Upper lobe of left lung (tissue), 6 donors: ENCODE data around the gene MANEA. TPM values are rescaled to one million over a fixed set of nuclear protein-coding genes. Genes with fewer than 3 reads are reported as not detected.

Experiments
- ATAC-seq, 2 donors: fragments of 200-7000 bp; cut with Tn5 transposase; one replicate each; pipeline ENCODE4 v1.9.1; 2022; ENCODE audit warnings: mild to moderate bottlenecking in 2 of 2, moderate library complexity in 2 of 2; ENCODE audit not compliant: low FRiP score in 2 of 2
- DNase-seq, 2 donors: peaks; one replicate each; pipeline ENCODE4 v3.0.0-alpha.2; 2019 to 2020
- H3K27ac ChIP-seq, 4 donors: fragments of 200-600 bp; sonication (generic); one replicate each; pipeline ENCODE4 v1.5.1; 2016 to 2019
- H3K27me3 ChIP-seq, 4 donors: fragments of 200-600 bp; sonication (generic); one replicate each; pipeline ENCODE4 v1.5.1; 2017 to 2019
- H3K36me3 ChIP-seq, 4 donors: fragments of 200-600 bp; sonication (generic); one replicate each; pipeline ENCODE4 v1.5.1; 2016 to 2019
- H3K4me1 ChIP-seq, 4 donors: fragments of 200-600 bp; sonication (generic); one replicate each; pipeline ENCODE4 v1.5.1; 2018 to 2019
- H3K4me3 ChIP-seq, 4 donors: fragments of 200-600 bp; sonication (generic); one replicate each; pipeline ENCODE4 v1.5.1; 2017 to 2019; ENCODE audit warnings: mild to moderate bottlenecking in 2 of 4, moderate library complexity in 1 of 4
- H3K9me3 ChIP-seq, 4 donors: fragments of 200-600 bp; sonication (generic); one replicate each; pipeline ENCODE4 v1.5.1; 2018 to 2019
- EP300 ChIP-seq, 4 donors: sonication (generic); formaldehyde crosslinking; IDR thresholded peaks; one replicate each; pipeline ENCODE4 v1.5.1; 2017; ENCODE audit warnings: antibody characterized with exemption in 4 of 4, control low read depth in 2 of 4
- POLR2A ChIP-seq, 4 donors: fragments of 450-650 bp; IDR thresholded peaks; one replicate each; pipeline ENCODE4 v1.5.1; 2016 to 2017; ENCODE audit warnings: antibody characterized with exemption in 4 of 4, mild to moderate bottlenecking in 2 of 4
- POLR2AphosphoS5 ChIP-seq, 2 donors: sonication (generic); formaldehyde crosslinking; IDR thresholded peaks; one replicate each; pipeline ENCODE4 v1.5.1; 2017; ENCODE audit warnings: antibody characterized with exemption in 2 of 2
- WGBS, 2 donors: methylation state at CpG; one replicate each; pipeline ENCODE4 v1.1.5; 2017 to 2018; 5-methylcytosine and 5-hydroxymethylcytosine counted together
- total RNA-seq, 6 donors: library from RNA; depleted of rRNA in 4 of 6; stranded (reverse); fragments of >200 nt in 4 of 6; gene quantifications; one replicate each; pipeline versions ENCODE4 v1.1.0 to v1.2.1, GENCODE V29; 2016 to 2021
- TF ChIP-seq, protein P1 (sequence below), 6 experiments: fragments of 450-650 bp in 4 of 6; fragments of 200-600 bp in 2 of 6; sonication (generic) in 2 of 6; IDR thresholded peaks; one replicate each; pipeline ENCODE4 v1.5.1; 2016 to 2019; ENCODE audit warnings: antibody characterized with exemption in 6 of 6
- donor health status: DM: no; HTN: no; CAD: no; lungs with moderate emphysema.
- donor health status: DM: no; HTN: yes; CAD: no; lungs with severe emphysema.

MANEA gene
- total RNA-seq, 6 donors from 2014 or later: 2.0 to 16.2 (median 9.4) TPM

DNA sequence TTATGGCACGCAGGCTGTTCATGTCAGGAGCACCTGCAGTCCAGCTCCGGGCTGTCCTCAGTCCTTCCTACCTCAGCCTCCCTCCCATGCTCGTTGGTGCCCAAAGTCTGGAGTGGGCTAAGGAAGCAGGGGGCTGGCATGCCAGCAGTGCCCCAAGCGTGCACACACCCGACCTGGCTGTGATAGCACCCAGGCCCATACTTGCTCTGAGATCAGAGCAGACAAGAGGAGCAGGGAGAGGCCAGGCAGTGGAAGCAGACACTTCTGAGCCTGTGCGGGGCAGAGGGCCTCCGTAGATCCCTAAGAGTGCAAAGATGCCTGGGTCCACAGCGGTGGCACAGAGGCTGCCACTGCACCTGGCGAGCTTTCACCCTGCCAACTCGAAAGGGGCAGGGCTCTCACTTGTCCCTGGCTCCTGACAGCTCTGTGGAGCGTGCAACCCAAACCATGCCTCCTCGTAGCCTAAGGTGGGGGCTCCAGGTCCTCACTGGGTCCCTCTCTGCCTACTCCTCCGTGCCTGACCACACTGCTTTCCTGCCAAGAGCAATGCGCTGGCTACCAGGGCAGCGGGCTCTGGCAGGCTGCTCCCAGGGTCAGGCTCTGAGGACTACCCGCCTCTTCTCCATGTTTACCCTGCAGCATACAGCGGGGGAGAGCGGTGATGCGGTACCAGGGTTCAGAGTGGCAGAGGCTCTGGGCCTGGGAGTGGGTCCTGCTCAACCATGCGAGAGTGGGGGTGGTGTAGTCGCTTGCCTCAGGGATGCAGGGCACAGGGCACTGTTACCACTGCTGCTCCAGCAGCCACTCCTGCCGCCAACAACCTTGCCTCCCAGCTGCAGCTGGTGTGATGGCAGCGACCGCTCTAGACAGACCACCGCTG is 59.5 kb downstream of the MANEA start:
- WGBS, 2 donors: 89% methylated on average over 14 to 25 of the region's 25 CpGs
- no peaks in the 10 kb centered on the region for H3K27me3 ChIP-seq
- H3K36me3 ChIP-seq: no peaks in the 10 kb centered on the region
- no peak overlapping the region for H3K27ac ChIP-seq
- DNase-seq (peak in 1 of 2 donors; percentile 30), ATAC-seq (peak; percentile 29 to 57)
- no peaks in the 10 kb centered on the region for H3K9me3 ChIP-seq
- H3K4me1 ChIP-seq: no peaks in the 10 kb centered on the region
- no peak overlapping the region for H3K4me3 ChIP-seq
- no peak for TF ChIP-seq POLR2A (IDR thresholded peaks at IDR 0.05)
- TF ChIP-seq POLR2AphosphoS5 (IDR thresholded peaks at IDR 0.05): no peak
- TF ChIP-seq, protein P1, sequence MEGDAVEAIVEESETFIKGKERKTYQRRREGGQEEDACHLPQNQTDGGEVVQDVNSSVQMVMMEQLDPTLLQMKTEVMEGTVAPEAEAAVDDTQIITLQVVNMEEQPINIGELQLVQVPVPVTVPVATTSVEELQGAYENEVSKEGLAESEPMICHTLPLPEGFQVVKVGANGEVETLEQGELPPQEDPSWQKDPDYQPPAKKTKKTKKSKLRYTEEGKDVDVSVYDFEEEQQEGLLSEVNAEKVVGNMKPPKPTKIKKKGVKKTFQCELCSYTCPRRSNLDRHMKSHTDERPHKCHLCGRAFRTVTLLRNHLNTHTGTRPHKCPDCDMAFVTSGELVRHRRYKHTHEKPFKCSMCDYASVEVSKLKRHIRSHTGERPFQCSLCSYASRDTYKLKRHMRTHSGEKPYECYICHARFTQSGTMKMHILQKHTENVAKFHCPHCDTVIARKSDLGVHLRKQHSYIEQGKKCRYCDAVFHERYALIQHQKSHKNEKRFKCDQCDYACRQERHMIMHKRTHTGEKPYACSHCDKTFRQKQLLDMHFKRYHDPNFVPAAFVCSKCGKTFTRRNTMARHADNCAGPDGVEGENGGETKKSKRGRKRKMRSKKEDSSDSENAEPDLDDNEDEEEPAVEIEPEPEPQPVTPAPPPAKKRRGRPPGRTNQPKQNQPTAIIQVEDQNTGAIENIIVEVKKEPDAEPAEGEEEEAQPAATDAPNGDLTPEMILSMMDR (IDR thresholded peaks at IDR 0.05): no peak
- no peak for TF ChIP-seq EP300 (IDR thresholded peaks at IDR 0.05)

DNA sequence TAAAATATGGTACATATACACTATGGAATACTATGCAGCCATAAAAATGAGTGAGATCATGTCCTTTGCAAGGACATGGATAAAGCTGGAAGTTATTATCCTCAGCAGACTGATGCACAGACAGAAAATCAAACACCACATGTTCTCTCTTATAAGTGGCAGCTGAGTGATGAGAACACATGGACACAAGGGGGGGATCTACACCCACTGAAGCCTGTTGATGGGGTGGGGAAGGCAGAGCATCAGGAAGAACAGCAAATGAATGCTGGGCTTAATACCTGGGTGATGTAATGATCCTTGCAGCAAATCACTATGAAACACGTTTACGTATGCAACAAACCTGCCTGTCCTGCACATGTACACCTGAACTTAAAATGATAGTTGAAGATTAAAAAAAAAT is 71.3 kb downstream of the MANEA start:
- no peak for DNase-seq
- H3K9me3 ChIP-seq: no peaks in the 10 kb centered on the region
- no peaks in the 10 kb centered on the region for H3K36me3 ChIP-seq
- no peak overlapping the region for H3K27ac ChIP-seq
- 88 to 95% methylated on average over 2 of the region's 2 CpGs for WGBS, 2 donors
- TF ChIP-seq POLR2A (IDR thresholded peaks at IDR 0.05) (no peak), POLR2AphosphoS5 (IDR thresholded peaks at IDR 0.05) (no peak), EP300 (IDR thresholded peaks at IDR 0.05) (no peak)
- TF ChIP-seq, protein P1 (IDR thresholded peaks at IDR 0.05): no peak
- no peaks in the 10 kb centered on the region for H3K4me1 ChIP-seq
- no peaks in the 10 kb centered on the region for H3K27me3 ChIP-seq
- no peak overlapping the region for H3K4me3 ChIP-seq
- no peak for ATAC-seq

DNA sequence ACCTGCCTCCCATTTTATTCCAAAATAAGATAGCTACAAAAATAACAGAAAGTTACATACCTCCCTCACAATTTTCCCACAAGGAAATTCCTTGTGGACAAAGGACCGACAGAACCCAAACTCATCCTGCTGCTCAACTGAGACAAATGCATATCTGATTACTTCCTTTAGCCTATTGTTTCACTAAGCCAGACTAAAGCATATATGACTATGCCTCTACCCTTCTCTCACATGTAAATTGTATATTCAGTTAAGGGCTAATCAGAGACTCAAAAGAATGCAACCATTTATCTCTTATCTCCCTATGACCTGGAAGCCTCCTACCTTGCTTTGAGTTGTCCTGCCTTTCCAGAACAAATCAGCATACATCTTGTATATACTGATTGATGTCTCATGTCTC is 72.1 kb downstream of the MANEA start:
- Histone ChIP-seq H3K4me1 (no peaks in the 10 kb centered on the region), H3K36me3 (no peaks in the 10 kb centered on the region), H3K4me3 (no peak overlapping the region), H3K27me3 (no peaks in the 10 kb centered on the region), H3K9me3 (no peaks in the 10 kb centered on the region), H3K27ac (no peak overlapping the region)
- ATAC-seq (no peak), DNase-seq (no peak)
- TF ChIP-seq, protein P1 (IDR thresholded peaks at IDR 0.05): no peak
- no peak for TF ChIP-seq POLR2A (IDR thresholded peaks at IDR 0.05)
- TF ChIP-seq POLR2AphosphoS5 (IDR thresholded peaks at IDR 0.05): no peak
- no peak for TF ChIP-seq EP300 (IDR thresholded peaks at IDR 0.05)
- WGBS, 2 donors: 40 to 44% methylated on average over 1 of the region's 1 CpG

DNA sequence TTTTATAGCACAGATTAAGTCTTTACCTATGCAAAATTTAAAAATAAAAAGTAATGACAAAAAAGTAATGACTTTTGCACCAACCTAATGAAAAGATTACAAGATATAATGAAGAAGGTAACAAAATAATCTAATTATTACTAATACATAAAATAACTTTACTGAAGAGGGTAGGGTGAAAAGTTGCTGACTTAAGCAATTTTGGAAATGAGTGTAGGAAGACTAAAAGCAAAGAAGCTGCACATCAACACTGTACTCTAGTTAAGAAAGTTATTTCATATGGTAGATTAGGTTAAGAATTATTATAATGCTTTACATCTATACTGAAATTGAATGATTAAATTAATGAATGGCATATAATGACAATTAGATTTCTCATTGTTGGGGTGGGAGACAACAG is 76.8 kb downstream of the MANEA start:
- DNase-seq: no peak
- Histone ChIP-seq H3K4me3 (no peak overlapping the region), H3K9me3 (no peaks in the 10 kb centered on the region), H3K36me3 (no peaks in the 10 kb centered on the region), H3K4me1 (no peaks in the 10 kb centered on the region), H3K27me3 (no peaks in the 10 kb centered on the region), H3K27ac (no peak overlapping the region)
- no peak for TF ChIP-seq POLR2A (IDR thresholded peaks at IDR 0.05)
- no peak for ATAC-seq

DNA sequence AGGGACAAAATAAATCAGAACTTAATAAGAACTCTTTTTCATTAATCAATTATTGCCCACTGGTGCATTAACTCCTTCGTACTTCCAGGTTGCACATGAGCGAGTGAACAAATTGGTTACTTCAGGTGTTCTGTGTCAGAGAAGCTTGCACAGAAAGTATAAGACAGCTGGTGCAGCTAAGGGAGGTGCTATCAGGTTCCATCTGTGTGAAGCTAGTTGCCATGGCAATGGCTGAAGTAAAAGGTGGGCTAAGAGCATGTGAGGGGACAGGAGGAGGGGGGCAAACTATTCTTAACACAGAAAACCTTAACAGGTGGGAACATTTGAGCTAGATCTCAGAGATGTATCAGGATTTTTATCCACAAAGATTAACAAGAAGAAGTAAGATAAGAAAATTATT is 81.6 kb downstream of the MANEA start:
- H3K27ac ChIP-seq: no peak overlapping the region
- WGBS, 2 donors: 61 to 90% methylated on average over 2 of the region's 2 CpGs
- no peak for ATAC-seq
- H3K9me3 ChIP-seq: no peaks in the 10 kb centered on the region
- H3K4me3 ChIP-seq: no peak overlapping the region
- H3K36me3 ChIP-seq: no peaks in the 10 kb centered on the region
- TF ChIP-seq POLR2A (IDR thresholded peaks at IDR 0.05): no peak
- H3K27me3 ChIP-seq: no peaks in the 10 kb centered on the region
- DNase-seq: no peak
- H3K4me1 ChIP-seq: no peaks in the 10 kb centered on the region
